K562 (cell line): ENCODE measurements around the gene UBE2L3. TPM values are rescaled to one million over a fixed set of nuclear protein-coding genes. Genes with fewer than 3 reads are reported as not detected.

Source experiments
- ATAC-seq: fragments of 200-7000 bp; cut with Tn5 transposase; 3 replicates; pipeline ENCODE4 v1.9.1; 2020; ENCODE audit warnings: moderate library complexity
- BruUV-seq: library from RNA; stranded (reverse); fragments of 400-500 nt; replicated peaks from 2 replicates; lab custom pipeline; 2021; lab: Mats Ljungman, UMichigan
- CTCF ChIA-PET: fragments of 300-600 bp; formaldehyde crosslinking; extraction: SDS; loops from one replicate; lab custom pipeline; 2021; ENCODE audit warnings: low intra/inter-chr PET ratio; lab: Yijun Ruan, JAX
- POLR2A ChIA-PET: fragments of 300-600, 350-650 bp; sonication (Branson Sonifier 250); formaldehyde crosslinking; extraction: SDS; loops from one replicate; lab custom pipeline; 2021; ENCODE audit warnings: antibody characterized with exemption, inconsistent platforms; lab: Yijun Ruan, JAX
- DNase-seq, 4 experiments: peaks; one replicate each; pipeline versions ENCODE4 v3.0.0 to v3.0.0-alpha.2; 2011 to 2018; ENCODE audit warnings: low spot score in 3 of 4, mixed read lengths in 3 of 4; ENCODE audit errors: extremely low read depth in 1 of 4
- FAIRE-seq: peaks from 2 replicates; lab custom pipeline; 2011; peaks lifted over from hg19 to GRCh38; lab: Jason Lieb, UNC
- H2AFZ ChIP-seq: 2 replicates; pipeline ENCODE4 v1.6.0; 2011; ENCODE audit warnings: low read depth, low read length, control low read depth, inconsistent platforms
- H3K27ac ChIP-seq: fragments of 200-600 bp; 3 replicates; pipeline ENCODE4 v1.8.0; 2011; ENCODE audit warnings: low read depth, mild to moderate bottlenecking, control low read depth, inconsistent platforms, low read length, moderate library complexity, mixed read lengths; ENCODE audit errors: extremely low read depth
- H3K27me3 ChIP-seq, 2 experiments: fragments of 300-600 bp in 1 of 2; 2 replicates in 1 of 2; 3 replicates in 1 of 2; pipeline versions ENCODE4 v1.6.0 to v1.8.0; 2011; ENCODE audit warnings: inconsistent platforms in 2 of 2, low read length in 2 of 2, mild to moderate bottlenecking in 1 of 2, mixed read lengths in 1 of 2, moderate library complexity in 1 of 2; ENCODE audit not compliant: control insufficient read depth in 2 of 2, insufficient read depth in 2 of 2
- H3K36me3 ChIP-seq: fragments of 300-600 bp; 3 replicates; pipeline ENCODE4 v1.8.0; 2011; ENCODE audit warnings: mild to moderate bottlenecking, low read length, inconsistent platforms; ENCODE audit not compliant: control insufficient read depth, insufficient read depth
- H3K4me1 ChIP-seq, 2 experiments: fragments of 200-600 bp in 1 of 2; replicated peaks in 1 of 2; 2 replicates in 1 of 2; 3 replicates in 1 of 2; pipeline versions ENCODE4 v1.5.1 to v1.8.0; 2011; ENCODE audit warnings: inconsistent platforms in 2 of 2, low read length in 2 of 2, mild to moderate bottlenecking in 1 of 2, mixed read lengths in 1 of 2, moderate library complexity in 1 of 2; ENCODE audit not compliant: control insufficient read depth in 2 of 2, insufficient read depth in 2 of 2
- H3K4me2 ChIP-seq: 2 replicates; pipeline ENCODE4 v1.6.1; 2011; ENCODE audit warnings: low read length, control low read depth, inconsistent platforms, mixed read lengths; ENCODE audit not compliant: insufficient read depth
- H3K4me3 ChIP-seq: fragments of 200-600 bp; sonication (generic), shearing (Covaris generic); 2 replicates; pipeline ENCODE4 v1.5.1; 2016; ENCODE audit warnings: control low read depth, inconsistent platforms
- H3K79me2 ChIP-seq: fragments of 200-600 bp; 3 replicates; pipeline ENCODE4 v1.8.0; 2011; ENCODE audit warnings: low read length, inconsistent platforms; ENCODE audit not compliant: control insufficient read depth, insufficient read depth
- H3K9ac ChIP-seq, 2 experiments: 2 replicates each; pipeline versions ENCODE4 v1.6.0 to v1.6.1; 2011; ENCODE audit warnings: low read depth in 2 of 2, low read length in 2 of 2, control low read depth in 1 of 2, inconsistent platforms in 1 of 2, mild to moderate bottlenecking in 1 of 2, mixed read lengths in 1 of 2; ENCODE audit not compliant: insufficient read depth in 1 of 2
- H3K9me1 ChIP-seq: one replicate; pipeline ENCODE4 v1.6.0; 2011; ENCODE audit warnings: inconsistent platforms, mild to moderate bottlenecking, low read length, moderate library complexity; ENCODE audit not compliant: control insufficient read depth, insufficient read depth
- H3K9me3 ChIP-seq: replicated peaks from 2 replicates; pipeline ENCODE4 v1.5.1; 2011; ENCODE audit warnings: low read depth, low read length, inconsistent platforms; ENCODE audit not compliant: control insufficient read depth, insufficient read depth
- H4K20me1 ChIP-seq: replicated peaks from 2 replicates; pipeline ENCODE4 v1.6.1; 2011; ENCODE audit warnings: low read length, inconsistent platforms, mixed read lengths; ENCODE audit not compliant: control insufficient read depth, insufficient read depth
- ARID1B ChIP-seq: fragments of 450-650 bp; IDR thresholded peaks from 2 replicates; pipeline ENCODE4 v1.6.1; 2016; ENCODE audit warnings: antibody characterized with exemption, mild to moderate bottlenecking, inconsistent platforms
- CHD2 ChIP-seq: IDR thresholded peaks from 2 replicates; pipeline ENCODE4 v1.6.1; 2011; ENCODE audit warnings: low read depth, low read length
- EP300 ChIP-seq: IDR thresholded peaks from 2 replicates; pipeline ENCODE4 v1.6.1; 2012; ENCODE audit warnings: low read length, improper control_type of control experiment
- GTF2A2 ChIP-seq: IDR thresholded peaks from 2 replicates; pipeline ENCODE4 v1.6.1; 2016; ENCODE audit warnings: mild to moderate bottlenecking, missing genetic modification characterization, missing compliant biosample characterization
- JUN ChIP-seq, 2 experiments: sonication (generic) in 1 of 2; formaldehyde crosslinking in 1 of 2; IDR thresholded peaks; 2 replicates each; pipeline versions ENCODE4 v1.6.1 to v1.8.0; 2012 to 2022; ENCODE audit warnings: borderline replicate concordance in 2 of 2, mild to moderate bottlenecking in 2 of 2, improper control_type of control experiment in 1 of 2, low read depth in 1 of 2, low read length in 1 of 2, missing genetic modification reagents in 1 of 2
- JUND ChIP-seq, 2 experiments: IDR thresholded peaks; 2 replicates in 1 of 2; 3 replicates in 1 of 2; pipeline ENCODE4 v1.6.1; 2011; ENCODE audit warnings: borderline replicate concordance in 2 of 2, low read depth in 2 of 2, low read length in 2 of 2, improper control_type of control experiment in 1 of 2, missing biosample characterization in 1 of 2, missing genetic modification characterization in 1 of 2, missing genetic modification reagents in 1 of 2
- MAFK ChIP-seq: IDR thresholded peaks from 2 replicates; pipeline ENCODE4 v1.6.1; 2011; ENCODE audit warnings: low read length, improper control_type of control experiment
- MYC ChIP-seq, 2 experiments: fragments of 250-450 bp in 1 of 2; sonication (Bioruptor Pico) in 1 of 2; IDR thresholded peaks; 2 replicates each; pipeline versions ENCODE4 v1.5.1 to v1.6.1; 2012 to 2021; ENCODE audit warnings: low read depth in 2 of 2, borderline replicate concordance in 1 of 2, improper control_type of control experiment in 1 of 2, low read length in 1 of 2, mild to moderate bottlenecking in 1 of 2, moderate library complexity in 1 of 2
- PCBP1 ChIP-seq: fragments of 200-400 bp; formaldehyde crosslinking; IDR thresholded peaks from 2 replicates; pipeline ENCODE4 v1.6.1; 2018; ENCODE audit warnings: mild to moderate bottlenecking, low read depth, low read length; ENCODE audit not compliant: poor library complexity, severe bottlenecking
- SMC3 ChIP-seq: conservative IDR thresholded peaks from 2 replicates; pipeline ENCODE4 v1.6.1; 2011; ENCODE audit warnings: low read depth, low read length, improper control_type of control experiment; ENCODE audit not compliant: insufficient read depth
- TCF7 ChIP-seq: sonication (generic); IDR thresholded peaks from 2 replicates; pipeline ENCODE4 v1.6.1; 2016; ENCODE audit warnings: antibody characterized with exemption, borderline replicate concordance
- ZNF384 ChIP-seq: IDR thresholded peaks from 2 replicates; pipeline ENCODE4 v1.6.1; 2012; ENCODE audit warnings: low read depth, low read length, improper control_type of control experiment
- ZNF57 ChIP-seq: fragments of 450-650 bp; formaldehyde crosslinking; IDR thresholded peaks from 2 replicates; pipeline ENCODE4 v1.4.0; 2020; ENCODE audit warnings: mild to moderate bottlenecking, moderate library complexity
- WGBS: fragments of 100-300 bp; shearing (Covaris generic); methylation state at CpG from one replicate; pipeline ENCODE4 v1.1.6; 2016; ENCODE audit warnings: low coverage, mixed read lengths; ENCODE audit not compliant: insufficient coverage; ENCODE audit errors: missing lambda C conversion rate; 5-methylcytosine and 5-hydroxymethylcytosine counted together
- in situ Hi-C: fragments of 300-500 bp; cut with MboI; formaldehyde crosslinking; loops from 4 replicates; pipeline ENCODE4 v1.15.0; 2018; ENCODE audit warnings: inconsistent platforms, mixed read lengths
- intact Hi-C: fragments of 100-400 bp; cut with micrococcal nuclease; formaldehyde crosslinking; loops from 2 replicates; pipeline ENCODE4 v1.14.2; 2022
- polyA plus RNA-seq, 8 experiments: library from polyadenylated mRNA; depleted of rRNA in 4 of 8; stranded (reverse) in 5 of 8; unstranded in 3 of 8; fragments of >200 nt; fragmentation: Nextera tagmentation in 2 of 8; fragmentation: Illumina TruSeq in 1 of 8; extraction: Ambion mirVana in 2 of 8; extraction: Trizol in 1 of 8; gene quantifications; 2 replicates each; pipeline versions ENCODE4 v1.2.1 to v1.2.3, GENCODE V29; 2011 to 2014; ENCODE audit warnings: inconsistent platforms in 1 of 8, missing spikeins in 1 of 8
- total RNA-seq, 7 experiments: library from RNA; depleted of rRNA in 6 of 7; stranded (reverse); fragments of >200 nt in 6 of 7; fragmentation: Illumina TruSeq in 2 of 7; extraction: Trizol in 2 of 7; gene quantifications; 2 replicates each; pipeline versions ENCODE4 v1.2.1 to v1.2.3, GENCODE V29; 2011 to 2021; ENCODE audit warnings: low replicate concordance in 1 of 7
- TF ChIP-seq, protein P1 (sequence below), 3 experiments: IDR thresholded peaks in 2 of 3; conservative IDR thresholded peaks in 1 of 3; 2 replicates each; pipeline ENCODE4 v1.5.1; 2011 to 2012; ENCODE audit warnings: low read length in 3 of 3, mild to moderate bottlenecking in 3 of 3, control low read depth in 2 of 3, improper control_type of control experiment in 1 of 3, inconsistent platforms in 1 of 3, low read depth in 1 of 3, mixed read lengths in 1 of 3, moderate library complexity in 1 of 3; ENCODE audit not compliant: insufficient read depth in 2 of 3

Gene UBE2L3
- total and polyA plus RNA-seq, 9 of the 15 experiments (the other 6 are each of a cell fraction or from before 2014, with no cell fraction given): 215 to 625 (median 285) TPM

GRCh38 chr22:21632237-21632895 is 64.9 kb downstream of the UBE2L3 start, which contains the start of gene CCDC116:
Gene CCDC116, plus strand, starts transcription at chr22:21632760. Its CDS starts 422 bp downstream, at chr22:21633182.
- Histone ChIP-seq H3K4me2 (peak within 1 kb of the TSS; percentile 77), H3K9me3 (no peaks in the 10 kb centered on the region), H3K27ac (peak within 1 kb of the TSS; percentile 17), H3K4me1 (peaks cover 41 to 85% of the 10 kb centered on the region in 2 experiments), H3K9me1 (peaks cover 9% of the 10 kb centered on the region), H3K36me3 (peaks cover 21% of the 10 kb centered on the region), H3K27me3 (no peaks in the 10 kb centered on the region), H2AFZ (peak within 1 kb of the TSS; percentile 88), H3K79me2 (peaks cover 35% of the 10 kb centered on the region), H3K4me3 (peak within 1 kb of the TSS; percentile 8), H3K9ac (peak within 1 kb of the TSS; percentile 31 to 79), H4K20me1 (no peaks in the 10 kb centered on the region)
- DNase-seq (peak; percentile 99 to 100 (median 100)), ATAC-seq (peak; percentile 82), FAIRE-seq (peak; percentile 99)
- CTCF ChIA-PET: interaction anchor here (0.6 to 5.9 kb wide), 3 partner anchors 11 to 454 kb away, joined by 3 to 99 read pairs (median 3); partner anchors contain the start of gene SDF2L1
- intact Hi-C loops: loop anchor here (1.0 to 10.0 kb wide), 3 partner anchors 9 to 922 kb away; partner anchors contain the start of gene PRAME
- in situ Hi-C loops: loop anchor here (25.0 kb wide), 1 partner anchor 495 kb away; no protein-coding TSS in a partner anchor
- no TSS peak for BruUV-seq
- WGBS: 9% methylated on average over 27 of the region's 27 CpGs
- POLR2A ChIA-PET: interaction anchor here (0.6 to 76.8 kb wide), 15 partner anchors 13 to 1252 kb away, joined by 3 to 4622 read pairs (median 5); partner anchors contain the start of genes CCDC116, PPIL2, SDF2L1 and YDJC
- TF ChIP-seq JUND (IDR thresholded peaks at IDR 0.05; ENCODE audit: borderline replicate concordance, low read depth, low read length): peak; percentile 87
- no peak for TF ChIP-seq JUND (tag; IDR thresholded peaks at IDR 0.05; ENCODE audit: borderline replicate concordance, low read depth, low read length)
- TF ChIP-seq MAFK: peak; percentile 47
- TF ChIP-seq GTF2A2 (tag): no peak
- TF ChIP-seq, protein P1, sequence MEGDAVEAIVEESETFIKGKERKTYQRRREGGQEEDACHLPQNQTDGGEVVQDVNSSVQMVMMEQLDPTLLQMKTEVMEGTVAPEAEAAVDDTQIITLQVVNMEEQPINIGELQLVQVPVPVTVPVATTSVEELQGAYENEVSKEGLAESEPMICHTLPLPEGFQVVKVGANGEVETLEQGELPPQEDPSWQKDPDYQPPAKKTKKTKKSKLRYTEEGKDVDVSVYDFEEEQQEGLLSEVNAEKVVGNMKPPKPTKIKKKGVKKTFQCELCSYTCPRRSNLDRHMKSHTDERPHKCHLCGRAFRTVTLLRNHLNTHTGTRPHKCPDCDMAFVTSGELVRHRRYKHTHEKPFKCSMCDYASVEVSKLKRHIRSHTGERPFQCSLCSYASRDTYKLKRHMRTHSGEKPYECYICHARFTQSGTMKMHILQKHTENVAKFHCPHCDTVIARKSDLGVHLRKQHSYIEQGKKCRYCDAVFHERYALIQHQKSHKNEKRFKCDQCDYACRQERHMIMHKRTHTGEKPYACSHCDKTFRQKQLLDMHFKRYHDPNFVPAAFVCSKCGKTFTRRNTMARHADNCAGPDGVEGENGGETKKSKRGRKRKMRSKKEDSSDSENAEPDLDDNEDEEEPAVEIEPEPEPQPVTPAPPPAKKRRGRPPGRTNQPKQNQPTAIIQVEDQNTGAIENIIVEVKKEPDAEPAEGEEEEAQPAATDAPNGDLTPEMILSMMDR (IDR thresholded peaks at IDR 0.05 in 2 of 3, conservative IDR thresholded peaks at IDR 0.05 in 1 of 3; ENCODE audit: insufficient read depth in 2 of 3, low read depth in 1 of 3, low read length in 3 of 3): peak in 1 of 3 experiments; percentile 38; a peak in 2 of 6 replicates
- 0 out of 2 replicates have a peak, but pooled peaks have one; percentile 1 for TF ChIP-seq SMC3
- TF ChIP-seq ARID1B: no peak
- peak; percentile 74 for TF ChIP-seq CHD2
- TF ChIP-seq ZNF384: peak; percentile 60; the same call in 1 of the 2 replicates
- TF ChIP-seq ZNF57 (CRISPR knock-in tag): no peak
- TF ChIP-seq EP300: peak; percentile 54; the same call in 1 of the 2 replicates
- TF ChIP-seq JUN (IDR thresholded peaks at IDR 0.05; ENCODE audit: borderline replicate concordance, low read depth, low read length): peak; percentile 63
- no peak for TF ChIP-seq JUN (CRISPR knock-in tag; IDR thresholded peaks at IDR 0.05; ENCODE audit: borderline replicate concordance)
- no peak for TF ChIP-seq TCF7
- TF ChIP-seq PCBP1: no peak
- TF ChIP-seq MYC (IDR thresholded peaks at IDR 0.05; ENCODE audit: low read depth, low read length): peak; percentile 86
- TF ChIP-seq MYC (CRISPR knock-in tag; IDR thresholded peaks at IDR 0.05; ENCODE audit: borderline replicate concordance, low read depth): no peak
